Tibial artery (tissue), 4 donors: ENCODE results near the gene ZKSCAN3.
"Not testable (repeated sequence)": the region's sequence is repeated elsewhere in the genome, so short reads cannot be mapped to it uniquely, and the experiment has no call there.

Experiments
- DNase-seq, 2 donors: peaks; one replicate each; pipeline ENCODE4 v3.0.0-alpha.2; 2019
- H3K27ac ChIP-seq, 2 donors: fragments of 200-600 bp; sonication (generic) in 1 of 2; 1 replicate in 1 of 2; 2 replicates in 1 of 2; pipeline ENCODE4 v1.5.1; 2018 to 2019; ENCODE audit warnings: mild to moderate bottlenecking in 1 of 2
- H3K27me3 ChIP-seq, 2 donors: fragments of 200-600 bp; sonication (generic) in 1 of 2; one replicate each; pipeline versions ENCODE4 v1.5.1 to v1.6.0; 2016 to 2019
- H3K36me3 ChIP-seq, 3 donors: fragments of 200-600 bp; sonication (generic) in 2 of 3; one replicate each; pipeline ENCODE4 v1.5.1; 2016 to 2019; ENCODE audit warnings: mild to moderate bottlenecking in 2 of 3
- H3K4me1 ChIP-seq, 4 donors: fragments of 200-600 bp; sonication (generic) in 2 of 4; 1 replicate in 3 of 4; 2 replicates in 1 of 4; pipeline ENCODE4 v1.5.1; 2016 to 2019
- H3K4me3 ChIP-seq, 2 donors: fragments of 200-600 bp; sonication (generic) in 1 of 2; 1 replicate in 1 of 2; 2 replicates in 1 of 2; pipeline ENCODE4 v1.5.1; 2018 to 2019; ENCODE audit warnings: mild to moderate bottlenecking in 2 of 2
- H3K9me3 ChIP-seq, 3 donors: fragments of 200-600 bp; sonication (generic) in 1 of 3; one replicate each; pipeline ENCODE4 v1.5.1; 2016 to 2019
- CTCF ChIP-seq, 2 experiments: fragments of 200-600 bp in 1 of 2; fragments of 450-650 bp in 1 of 2; IDR thresholded peaks; one replicate each; pipeline ENCODE4 v1.5.1; 2017 to 2019; ENCODE audit warnings: antibody characterized with exemption in 2 of 2, mild to moderate bottlenecking in 1 of 2, moderate library complexity in 1 of 2
- intact Hi-C: fragments of 100-400 bp; cut with DNase I; formaldehyde crosslinking; loops from one replicate; pipeline ENCODE4 v1.15.0; 2023; ENCODE audit warnings: low total_unique reads

The ZKSCAN3 gene

DNA sequence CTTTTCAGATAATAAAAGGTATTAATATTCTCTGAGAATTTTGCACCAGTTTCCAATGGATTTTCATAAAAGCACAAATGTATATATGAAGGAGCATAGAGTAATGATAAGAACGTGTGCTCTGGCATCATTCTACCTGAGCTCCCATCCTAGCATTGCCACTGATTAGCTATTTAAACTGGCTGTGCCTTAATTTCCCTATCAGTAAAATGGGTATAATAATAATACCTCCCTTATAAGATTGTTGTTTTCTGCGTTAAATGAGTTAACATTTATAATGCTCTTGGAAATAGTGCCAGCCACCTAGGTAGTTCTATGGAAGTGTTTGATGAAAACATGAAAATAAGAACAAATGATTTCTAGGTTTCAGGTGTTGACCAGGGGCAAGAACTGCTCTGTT is 11.2 kb downstream of the ZKSCAN3 start:
- TF ChIP-seq CTCF (IDR thresholded peaks at IDR 0.05) = no peak
- intact Hi-C loops = loop anchor here (5.0 kb wide), 1 partner anchor 284 kb away; no protein-coding TSS in a partner anchor
- Histone ChIP-seq H3K27me3 (no peaks in the 10 kb centered on the region), H3K4me1 (peaks cover 0 to 8% (median 5%) of the 10 kb centered on the region in 4 donors), H3K9me3 (no peaks in the 10 kb centered on the region), H3K36me3 (peaks cover 36 to 69% (median 38%) of the 10 kb centered on the region in 3 donors), H3K27ac (no peak overlapping the region), H3K4me3 (no peak overlapping the region)
- DNase-seq = no peak

- H3K36me3 ChIP-seq = peaks cover 39 to 87% (median 51%) of the 10 kb centered on the region in 3 donors
- H3K4me1 ChIP-seq, H3K27ac ChIP-seq, intact Hi-C loops, DNase-seq, H3K9me3 ChIP-seq, H3K27me3 ChIP-seq, H3K4me3 ChIP-seq: not testable (repeated sequence)
These were observed 15.8 kb downstream of the ZKSCAN3 start for GRCh38 chr6:28365590-28365989.

DNA sequence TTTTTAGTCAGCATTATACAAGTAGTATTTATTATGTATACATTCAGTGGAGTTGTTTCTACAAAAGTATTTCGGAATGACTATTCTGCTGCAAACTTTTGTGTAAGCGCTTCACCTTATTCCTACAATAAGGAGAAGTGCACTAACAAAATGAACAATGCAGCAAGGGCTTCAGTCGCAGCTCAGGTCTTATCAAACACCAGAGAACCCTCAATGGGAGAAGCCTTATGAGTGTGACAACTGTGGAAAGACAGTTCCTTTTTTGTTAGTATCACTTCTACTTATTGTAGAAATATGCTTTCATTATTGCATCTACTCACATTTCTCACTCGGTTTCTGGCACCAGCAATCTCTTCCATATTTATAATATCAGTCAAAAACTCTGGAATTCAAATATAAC is 18.8 kb downstream of the ZKSCAN3 start:
- no peaks in the 10 kb centered on the region for H3K4me1 ChIP-seq
- no peak overlapping the region for H3K4me3 ChIP-seq
- H3K36me3 ChIP-seq = peaks cover 23 to 58% (median 37%) of the 10 kb centered on the region in 3 donors
- intact Hi-C loops = no loop called here
- no peak for TF ChIP-seq CTCF (IDR thresholded peaks at IDR 0.05)
- H3K27me3 ChIP-seq = no peaks in the 10 kb centered on the region
- DNase-seq = no peak
- H3K9me3 ChIP-seq = no peaks in the 10 kb centered on the region
- no peak overlapping the region for H3K27ac ChIP-seq

- intact Hi-C loops = no loop called here
- no peaks in the 10 kb centered on the region for H3K4me1 ChIP-seq
- no peak overlapping the region for H3K4me3 ChIP-seq
- no peak overlapping the region for H3K27ac ChIP-seq
- TF ChIP-seq CTCF (IDR thresholded peaks at IDR 0.05) = no peak
- H3K27me3 ChIP-seq = no peaks in the 10 kb centered on the region
- peaks cover 14 to 48% (median 27%) of the 10 kb centered on the region in 3 donors for H3K36me3 ChIP-seq
- H3K9me3 ChIP-seq = no peaks in the 10 kb centered on the region
- no peak for DNase-seq
These were observed 19.7 kb downstream of the ZKSCAN3 start for GRCh38 chr6:28369463-28369862.

DNA sequence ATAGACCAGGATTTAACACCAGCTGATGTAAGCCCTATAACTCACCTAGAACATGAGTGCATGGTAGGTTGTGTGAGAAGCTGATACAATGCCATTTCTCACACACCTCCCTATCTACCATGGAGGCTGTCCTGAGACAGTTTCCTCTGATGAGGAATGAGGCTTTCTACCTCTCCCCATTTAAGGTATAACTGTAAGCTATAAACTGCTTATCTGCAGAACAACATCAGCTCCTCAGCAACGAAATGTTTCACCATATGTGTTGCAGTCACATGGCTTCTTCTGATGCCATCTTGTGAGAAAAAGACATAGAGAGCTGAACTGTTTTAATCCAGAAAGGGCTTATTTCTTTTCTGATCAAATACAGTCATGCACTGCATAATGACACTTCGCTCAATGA is 20.7 kb downstream of the ZKSCAN3 start:
- intact Hi-C loops = no loop called here
- DNase-seq = no peak
- Histone ChIP-seq H3K4me1 (no peaks in the 10 kb centered on the region), H3K36me3 (peaks cover 9 to 38% (median 18%) of the 10 kb centered on the region in 3 donors), H3K4me3 (no peak overlapping the region), H3K27me3 (no peaks in the 10 kb centered on the region), H3K27ac (no peak overlapping the region), H3K9me3 (no peaks in the 10 kb centered on the region)
- TF ChIP-seq CTCF (IDR thresholded peaks at IDR 0.05) = no peak

- intact Hi-C loops = no loop called here
- no peak for DNase-seq
- H3K9me3 ChIP-seq = no peaks in the 10 kb centered on the region
- no peaks in the 10 kb centered on the region for H3K4me1 ChIP-seq
- TF ChIP-seq CTCF (IDR thresholded peaks at IDR 0.05) = no peak
- H3K4me3 ChIP-seq = no peak overlapping the region
- H3K27ac ChIP-seq = no peak overlapping the region
- H3K27me3 ChIP-seq = no peaks in the 10 kb centered on the region
- H3K36me3 ChIP-seq = peaks cover under 1 to 30% (median 10%) of the 10 kb centered on the region in 3 donors
These were observed 21.5 kb downstream of the ZKSCAN3 start for GRCh38 chr6:28371280-28371679.
